Measurements from ENCODE around the gene CNIH1. TPM values are rescaled to one million over a fixed set of nuclear protein-coding genes. Genes with fewer than 3 reads are reported as not detected.

The CNIH1 gene
- total and polyA plus RNA-seq, 2 of the 13 experiments (the other 11 are each of a cell fraction or from before 2014, with no cell fraction given) = 166 to 421 TPM

- TF ChIP-seq UBTF (CRISPR knock-in tag; IDR thresholded peaks at IDR 0.05) (no peak), NFE2L2 (IDR thresholded peaks at IDR 0.05; ENCODE audit: low read length) (no peak), BCLAF1 (IDR thresholded peaks at IDR 0.05) (no peak), SCMH1 (CRISPR knock-in tag; IDR thresholded peaks at IDR 0.05; ENCODE audit: borderline replicate concordance) (no peak), IKZF5 (CRISPR knock-in tag; IDR thresholded peaks at IDR 0.05) (peak; percentile 74), ZNF598 (CRISPR knock-in tag; IDR thresholded peaks at IDR 0.05; ENCODE audit: borderline replicate concordance) (no peak), ZNF160 (CRISPR knock-in tag; IDR thresholded peaks at IDR 0.05) (no peak), ZNF567 (CRISPR knock-in tag; IDR thresholded peaks at IDR 0.05; ENCODE audit: borderline replicate concordance) (no peak), FOSL1 (CRISPR knock-in tag; IDR thresholded peaks at IDR 0.05; ENCODE audit: borderline replicate concordance) (no peak), ZFP36L1 (CRISPR knock-in tag; IDR thresholded peaks at IDR 0.05) (no peak), ZNF775 (CRISPR knock-in tag; IDR thresholded peaks at IDR 0.05; ENCODE audit: borderline replicate concordance) (no peak), JUNB (CRISPR knock-in tag; IDR thresholded peaks at IDR 0.05; ENCODE audit: borderline replicate concordance) (no peak), ZNF709 (CRISPR knock-in tag; IDR thresholded peaks at IDR 0.05) (no peak), SAFB2 (CRISPR knock-in tag; IDR thresholded peaks at IDR 0.05; ENCODE audit: borderline replicate concordance, low read depth) (no peak), DDIT3 (CRISPR knock-in tag; IDR thresholded peaks at IDR 0.05) (no peak), KLF16 (CRISPR knock-in tag; IDR thresholded peaks at IDR 0.05) (no peak; a peak in 1 of 4 replicates), ELF4 (CRISPR knock-in tag; IDR thresholded peaks at IDR 0.05; ENCODE audit: borderline replicate concordance) (no peak), MED13 (CRISPR knock-in tag; IDR thresholded peaks at IDR 0.05) (no peak), ERF (CRISPR knock-in tag; IDR thresholded peaks at IDR 0.05) (peak; percentile 82; the same call in 1 of the 2 replicates), ZNF24 (IDR thresholded peaks at IDR 0.05) (no peak), MEIS2 (CRISPR knock-in tag; IDR thresholded peaks at IDR 0.05) (no peak), FLYWCH1 (CRISPR knock-in tag; IDR thresholded peaks at IDR 0.05) (no peak), ZNF75D (CRISPR knock-in tag; IDR thresholded peaks at IDR 0.05; ENCODE audit: borderline replicate concordance) (no peak), ZKSCAN5 (CRISPR knock-in tag; IDR thresholded peaks at IDR 0.05) (no peak), ZNF615 (CRISPR knock-in tag; IDR thresholded peaks at IDR 0.05; ENCODE audit: borderline replicate concordance) (no peak), KAT8 (CRISPR knock-in tag; IDR thresholded peaks at IDR 0.05) (peak; percentile 58), ZMYM3 (CRISPR knock-in tag; IDR thresholded peaks at IDR 0.05) (no peak; the same call in 1 of the 2 replicates)
These were observed 16.7 kb downstream of the CNIH1 start (continued) for GRCh38 chr14:54424479-54424901.

Data from HepG2 (cell line).